ENCODE data around the gene CDRT15. TPM values are rescaled to one million over a fixed set of nuclear protein-coding genes. Genes with fewer than 3 reads are reported as not detected.
"Not testable (repeated sequence)": the region's sequence is repeated elsewhere in the genome, so short reads cannot be mapped to it uniquely, and the experiment has no call there.

Gene CDRT15
- total RNA-seq (2014; rRNA removed) = not detected in 2 replicates
- not detected for Bru-seq, nascent RNA
- BruChase-seq, experiment 1, labeled RNA remaining after a 6-hour chase = not detected
- not detected for BruChase-seq, experiment 2, labeled RNA remaining after a 2-hour chase
- long read RNA-seq = 0 reads

GRCh38 chr17:14236762-14237161, at the start of gene CDRT15:
TSS of gene CDRT15 (minus strand) at chr17:14236862. CDS start at chr17:14236833, 29 bp downstream.
- H3K9ac ChIP-seq (ENCODE audit: low read length); H3K4me1 ChIP-seq (ENCODE audit: insufficient read depth, low read length); ATAC-seq; H3K4me2 ChIP-seq (ENCODE audit: low read length); DNase-seq; BruUV-seq (replicated peaks); H3K9me3 ChIP-seq (ENCODE audit: low read length); H3K4me3 ChIP-seq (ENCODE audit: low read length); CTCF ChIA-PET; H3K27ac ChIP-seq (ENCODE audit: low read length); H3K9me2 ChIP-seq (replicated peaks; ENCODE audit: low read length); intact Hi-C loops (cut with micrococcal nuclease); H3F3A ChIP-seq (ENCODE audit: low read length, unreplicated experiment); H3K36me3 ChIP-seq (ENCODE audit: low read depth, low read length); H3K79me2 ChIP-seq (ENCODE audit: low read length); POLR2A ChIA-PET (ENCODE audit: unreplicated experiment); H2AFZ ChIP-seq (ENCODE audit: low read length); H4K20me1 ChIP-seq (ENCODE audit: low read length); H3K27me3 ChIP-seq (ENCODE audit: low read length): not testable (repeated sequence)

DNA sequence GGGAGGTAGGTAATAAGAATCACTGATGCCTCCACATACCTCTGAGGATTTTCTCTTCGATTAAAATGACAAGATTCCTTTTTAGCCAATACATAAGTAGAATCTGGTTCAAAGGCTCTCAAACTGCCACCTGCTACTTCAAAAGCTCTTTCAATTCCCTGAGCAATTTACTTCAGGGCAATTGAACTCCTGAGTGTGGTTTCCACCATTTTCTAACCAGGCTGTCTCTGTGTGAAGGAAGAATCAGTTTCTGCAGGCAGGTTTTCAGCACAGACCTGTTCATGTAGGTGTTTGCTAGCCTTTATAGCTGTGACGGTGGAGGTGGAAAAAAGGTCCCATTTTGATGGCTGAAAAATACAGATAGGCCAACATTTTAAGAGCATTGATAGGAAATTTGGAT, 46.1 kb upstream of the CDRT15 start:
- Histone ChIP-seq H3K36me3 (ENCODE audit: low read depth, low read length) (no peaks in the 10 kb centered on the region), H3K9me3 (ENCODE audit: low read length) (no peaks in the 10 kb centered on the region), H4K20me1 (ENCODE audit: low read length) (no peaks in the 10 kb centered on the region), H3F3A (ENCODE audit: low read length, unreplicated experiment) (no peaks in the 10 kb centered on the region), H3K79me2 (ENCODE audit: low read length) (no peaks in the 10 kb centered on the region), H3K27ac (ENCODE audit: low read length) (no peak overlapping the region), H2AFZ (ENCODE audit: low read length) (no peak overlapping the region), H3K4me1 (ENCODE audit: insufficient read depth, low read length) (no peaks in the 10 kb centered on the region), H3K4me2 (ENCODE audit: low read length) (no peak overlapping the region), H3K9me2 (replicated peaks; ENCODE audit: low read length) (no peaks in the 10 kb centered on the region), H3K27me3 (ENCODE audit: low read length) (peaks cover 80% of the 10 kb centered on the region), H3K4me3 (ENCODE audit: low read length) (no peak overlapping the region), H3K9ac (ENCODE audit: low read length) (no peak overlapping the region)
- TF ChIP-seq EZH2 (IDR thresholded peaks at IDR 0.05; ENCODE audit: low read length, unreplicated experiment) = no peak
- no peak for TF ChIP-seq EZH2phosphoT487 (IDR thresholded peaks at IDR 0.05; ENCODE audit: borderline replicate concordance, low read length)
- TF ChIP-seq, protein P1, sequence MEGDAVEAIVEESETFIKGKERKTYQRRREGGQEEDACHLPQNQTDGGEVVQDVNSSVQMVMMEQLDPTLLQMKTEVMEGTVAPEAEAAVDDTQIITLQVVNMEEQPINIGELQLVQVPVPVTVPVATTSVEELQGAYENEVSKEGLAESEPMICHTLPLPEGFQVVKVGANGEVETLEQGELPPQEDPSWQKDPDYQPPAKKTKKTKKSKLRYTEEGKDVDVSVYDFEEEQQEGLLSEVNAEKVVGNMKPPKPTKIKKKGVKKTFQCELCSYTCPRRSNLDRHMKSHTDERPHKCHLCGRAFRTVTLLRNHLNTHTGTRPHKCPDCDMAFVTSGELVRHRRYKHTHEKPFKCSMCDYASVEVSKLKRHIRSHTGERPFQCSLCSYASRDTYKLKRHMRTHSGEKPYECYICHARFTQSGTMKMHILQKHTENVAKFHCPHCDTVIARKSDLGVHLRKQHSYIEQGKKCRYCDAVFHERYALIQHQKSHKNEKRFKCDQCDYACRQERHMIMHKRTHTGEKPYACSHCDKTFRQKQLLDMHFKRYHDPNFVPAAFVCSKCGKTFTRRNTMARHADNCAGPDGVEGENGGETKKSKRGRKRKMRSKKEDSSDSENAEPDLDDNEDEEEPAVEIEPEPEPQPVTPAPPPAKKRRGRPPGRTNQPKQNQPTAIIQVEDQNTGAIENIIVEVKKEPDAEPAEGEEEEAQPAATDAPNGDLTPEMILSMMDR (conservative IDR thresholded peaks at IDR 0.05; ENCODE audit: low read depth, low read length) = no peak
- DNase-seq = no peak
- BruUV-seq (replicated peaks) = no TSS peak
- no peak for ATAC-seq
- POLR2A ChIA-PET (ENCODE audit: unreplicated experiment) = no interaction called here
- intact Hi-C loops (cut with micrococcal nuclease) = no loop called here
- CTCF ChIA-PET = no interaction called here

- H3F3A ChIP-seq (ENCODE audit: low read length, unreplicated experiment) = no peaks in the 10 kb centered on the region
- no peaks in the 10 kb centered on the region for H4K20me1 ChIP-seq (ENCODE audit: low read length)
- no peaks in the 10 kb centered on the region for H3K9me2 ChIP-seq (replicated peaks; ENCODE audit: low read length)
- no peak for ATAC-seq
- no peak overlapping the region for H3K9ac ChIP-seq (ENCODE audit: low read length)
- no peaks in the 10 kb centered on the region for H3K79me2 ChIP-seq (ENCODE audit: low read length)
- no peak overlapping the region for H3K4me3 ChIP-seq (ENCODE audit: low read length)
- no TSS peak for BruUV-seq (replicated peaks)
- no peak overlapping the region for H3K27ac ChIP-seq (ENCODE audit: low read length)
- H2AFZ ChIP-seq (ENCODE audit: low read length) = no peak overlapping the region
- H3K9me3 ChIP-seq (ENCODE audit: low read length) = no peaks in the 10 kb centered on the region
- DNase-seq = no peak
- no peaks in the 10 kb centered on the region for H3K36me3 ChIP-seq (ENCODE audit: low read depth, low read length)
- TF ChIP-seq, protein P1 (conservative IDR thresholded peaks at IDR 0.05; ENCODE audit: low read depth, low read length) = no peak
- TF ChIP-seq EZH2 (IDR thresholded peaks at IDR 0.05; ENCODE audit: low read length, unreplicated experiment) (no peak), EZH2phosphoT487 (IDR thresholded peaks at IDR 0.05; ENCODE audit: borderline replicate concordance, low read length) (no peak)
- peaks cover 92% of the 10 kb centered on the region for H3K27me3 ChIP-seq (ENCODE audit: low read length)
- H3K4me1 ChIP-seq (ENCODE audit: insufficient read depth, low read length) = no peaks in the 10 kb centered on the region
- H3K4me2 ChIP-seq (ENCODE audit: low read length) = no peak overlapping the region
- intact Hi-C loops (cut with micrococcal nuclease) = no loop called here
- ChIA-PET CTCF (no interaction called here), POLR2A (ENCODE audit: unreplicated experiment) (no interaction called here)
Observed at GRCh38 chr17:14281530-14281929, 44.9 kb upstream of the CDRT15 start.
